ENCODE measurements around the gene LMO1. TPM values are rescaled to one million over a fixed set of nuclear protein-coding genes. Genes with fewer than 3 reads are reported as not detected.

The LMO1 gene
- total and polyA plus RNA-seq, 4 donors: 1.8 to 8.7 (median 5.1) TPM

GRCh38 chr11:8282631-8283030 is 19.0 kb upstream of the LMO1 start:
- peaks cover 10% of the 10 kb centered on the region for H3K27me3 ChIP-seq (ENCODE audit: control insufficient read depth, insufficient read depth, low read length)
- H3K4me3 ChIP-seq (ENCODE audit: low read depth, low read length): no peak overlapping the region
- no peak overlapping the region for H3K27ac ChIP-seq (ENCODE audit: low read depth, low read length)
- no peaks in the 10 kb centered on the region for H3K9me3 ChIP-seq (ENCODE audit: control insufficient read depth, insufficient read depth, low read length)
- 23% methylated on average over 6 of the region's 10 CpGs for WGBS (ENCODE audit: insufficient coverage)
- peaks cover 18% of the 10 kb centered on the region for H3K4me1 ChIP-seq (ENCODE audit: control insufficient read depth, insufficient read depth, low read length)
- DNase-seq (ENCODE audit: low read depth in 4 of 6, low spot score in 6 of 6): no peak
- no peaks in the 10 kb centered on the region for H3K36me3 ChIP-seq (ENCODE audit: control insufficient read depth, insufficient read depth, low read length)

- WGBS (ENCODE audit: insufficient coverage): 83% methylated on average over 1 of the region's 2 CpGs
- H3K9me3 ChIP-seq (ENCODE audit: control insufficient read depth, insufficient read depth, low read length): no peaks in the 10 kb centered on the region
- no peaks in the 10 kb centered on the region for H3K36me3 ChIP-seq (ENCODE audit: control insufficient read depth, insufficient read depth, low read length)
- peaks cover 13% of the 10 kb centered on the region for H3K27me3 ChIP-seq (ENCODE audit: control insufficient read depth, insufficient read depth, low read length)
- DNase-seq (ENCODE audit: low read depth in 4 of 6, low spot score in 6 of 6): no peak
- peaks cover 18% of the 10 kb centered on the region for H3K4me1 ChIP-seq (ENCODE audit: control insufficient read depth, insufficient read depth, low read length)
- no peak overlapping the region for H3K27ac ChIP-seq (ENCODE audit: low read depth, low read length)
- H3K4me3 ChIP-seq (ENCODE audit: low read depth, low read length): no peak overlapping the region
Measured at GRCh38 chr11:8281266-8281665, 17.6 kb upstream of the LMO1 start.

GRCh38 chr11:8277691-8278090 is 14.0 kb upstream of the LMO1 start:
- Histone ChIP-seq H3K27me3 (ENCODE audit: control insufficient read depth, insufficient read depth, low read length) (peaks cover 13% of the 10 kb centered on the region), H3K27ac (ENCODE audit: low read depth, low read length) (no peak overlapping the region), H3K4me3 (ENCODE audit: low read depth, low read length) (no peak overlapping the region), H3K4me1 (ENCODE audit: control insufficient read depth, insufficient read depth, low read length) (peaks cover 5% of the 10 kb centered on the region), H3K36me3 (ENCODE audit: control insufficient read depth, insufficient read depth, low read length) (no peaks in the 10 kb centered on the region), H3K9me3 (ENCODE audit: control insufficient read depth, insufficient read depth, low read length) (no peaks in the 10 kb centered on the region)
- WGBS (ENCODE audit: insufficient coverage): 86% methylated on average over 6 of the region's 7 CpGs
- DNase-seq (ENCODE audit: low read depth in 4 of 6, low spot score in 6 of 6): no peak

GRCh38 chr11:8276528-8276927 is 12.8 kb upstream of the LMO1 start:
- Histone ChIP-seq H3K9me3 (ENCODE audit: control insufficient read depth, insufficient read depth, low read length) (no peaks in the 10 kb centered on the region), H3K4me1 (ENCODE audit: control insufficient read depth, insufficient read depth, low read length) (no peaks in the 10 kb centered on the region), H3K36me3 (ENCODE audit: control insufficient read depth, insufficient read depth, low read length) (no peaks in the 10 kb centered on the region), H3K27me3 (ENCODE audit: control insufficient read depth, insufficient read depth, low read length) (peaks cover 9% of the 10 kb centered on the region), H3K4me3 (ENCODE audit: low read depth, low read length) (no peak overlapping the region), H3K27ac (ENCODE audit: low read depth, low read length) (no peak overlapping the region)
- WGBS (ENCODE audit: insufficient coverage): 79% methylated on average over 2 of the region's 4 CpGs
- no peak for DNase-seq (ENCODE audit: low read depth in 4 of 6, low spot score in 6 of 6)

GRCh38 chr11:8273287-8273686 is 9.6 kb upstream of the LMO1 start:
- Histone ChIP-seq H3K4me3 (ENCODE audit: low read depth, low read length) (no peak overlapping the region), H3K4me1 (ENCODE audit: control insufficient read depth, insufficient read depth, low read length) (peaks cover 8% of the 10 kb centered on the region), H3K9me3 (ENCODE audit: control insufficient read depth, insufficient read depth, low read length) (no peaks in the 10 kb centered on the region), H3K27me3 (ENCODE audit: control insufficient read depth, insufficient read depth, low read length) (peaks cover 23% of the 10 kb centered on the region), H3K36me3 (ENCODE audit: control insufficient read depth, insufficient read depth, low read length) (no peaks in the 10 kb centered on the region), H3K27ac (ENCODE audit: low read depth, low read length) (no peak overlapping the region)
- no peak for DNase-seq (ENCODE audit: low read depth in 4 of 6, low spot score in 6 of 6)

GRCh38 chr11:8271106-8271886 is 7.6 kb upstream of the LMO1 start:
- Histone ChIP-seq H3K36me3 (ENCODE audit: control insufficient read depth, insufficient read depth, low read length) (no peaks in the 10 kb centered on the region), H3K9me3 (ENCODE audit: control insufficient read depth, insufficient read depth, low read length) (no peaks in the 10 kb centered on the region), H3K4me3 (ENCODE audit: low read depth, low read length) (no peak overlapping the region), H3K27me3 (ENCODE audit: control insufficient read depth, insufficient read depth, low read length) (peaks cover 34% of the 10 kb centered on the region), H3K4me1 (ENCODE audit: control insufficient read depth, insufficient read depth, low read length) (peaks cover 19% of the 10 kb centered on the region), H3K27ac (ENCODE audit: low read depth, low read length) (no peak overlapping the region)
- WGBS (ENCODE audit: insufficient coverage): 60% methylated on average over 1 of the region's 5 CpGs
- no peak for DNase-seq (ENCODE audit: low read depth in 4 of 6, low spot score in 6 of 6)

GRCh38 chr11:8269636-8270035 is 6.0 kb upstream of the LMO1 start:
- Histone ChIP-seq H3K27ac (ENCODE audit: low read depth, low read length) (no peak overlapping the region), H3K27me3 (ENCODE audit: control insufficient read depth, insufficient read depth, low read length) (peaks cover 48% of the 10 kb centered on the region), H3K4me3 (ENCODE audit: low read depth, low read length) (no peak overlapping the region), H3K9me3 (ENCODE audit: control insufficient read depth, insufficient read depth, low read length) (no peaks in the 10 kb centered on the region), H3K4me1 (ENCODE audit: control insufficient read depth, insufficient read depth, low read length) (peaks cover 24% of the 10 kb centered on the region), H3K36me3 (ENCODE audit: control insufficient read depth, insufficient read depth, low read length) (no peaks in the 10 kb centered on the region)
- no CpG with 5 or more reads among the region's 5 CpGs for WGBS (ENCODE audit: insufficient coverage)
- DNase-seq (ENCODE audit: low read depth in 4 of 6, low spot score in 6 of 6): no peak

GRCh38 chr11:8268530-8269400 is 5.1 kb upstream of the LMO1 start:
- Histone ChIP-seq H3K4me1 (ENCODE audit: control insufficient read depth, insufficient read depth, low read length) (peaks cover 27% of the 10 kb centered on the region), H3K36me3 (ENCODE audit: control insufficient read depth, insufficient read depth, low read length) (no peaks in the 10 kb centered on the region), H3K27me3 (ENCODE audit: control insufficient read depth, insufficient read depth, low read length) (peaks cover 50% of the 10 kb centered on the region), H3K27ac (ENCODE audit: low read depth, low read length) (no peak overlapping the region), H3K9me3 (ENCODE audit: control insufficient read depth, insufficient read depth, low read length) (no peaks in the 10 kb centered on the region), H3K4me3 (ENCODE audit: low read depth, low read length) (peak overlapping the region; percentile 29)
- 4% methylated on average over 60 of the region's 65 CpGs for WGBS (ENCODE audit: insufficient coverage)
- peak in 2 of 6 donors; percentile 72 to 78 for DNase-seq (ENCODE audit: low read depth in 4 of 6, low spot score in 6 of 6)

GRCh38 chr11:8267831-8268529 is 4.3 kb upstream of the LMO1 start:
- Histone ChIP-seq H3K4me1 (ENCODE audit: control insufficient read depth, insufficient read depth, low read length) (peaks cover 33% of the 10 kb centered on the region), H3K27ac (ENCODE audit: low read depth, low read length) (no peak overlapping the region), H3K36me3 (ENCODE audit: control insufficient read depth, insufficient read depth, low read length) (no peaks in the 10 kb centered on the region), H3K9me3 (ENCODE audit: control insufficient read depth, insufficient read depth, low read length) (no peaks in the 10 kb centered on the region), H3K4me3 (ENCODE audit: low read depth, low read length) (peak overlapping the region; percentile 29), H3K27me3 (ENCODE audit: control insufficient read depth, insufficient read depth, low read length) (peaks cover 50% of the 10 kb centered on the region)
- peak in 2 of 6 donors; percentile 45 to 56 for DNase-seq (ENCODE audit: low read depth in 4 of 6, low spot score in 6 of 6)
- 2% methylated on average over 74 of the region's 74 CpGs for WGBS (ENCODE audit: insufficient coverage)

All from spinal cord (tissue), 10 donors.